HEK293 (cell line): Measurements from ENCODE around the gene TPO.

ENCODE experiments used
- CTCF ChIA-PET: fragments of 350-600 bp; formaldehyde crosslinking; extraction: SDS; loops from one replicate; lab custom pipeline; 2021; ENCODE audit warnings: antibody characterized with exemption; lab: Yijun Ruan, JAX
- POLR2A ChIA-PET: fragments of 300-600 bp; formaldehyde crosslinking; extraction: SDS; loops from one replicate; lab custom pipeline; 2020; ENCODE audit warnings: antibody characterized with exemption, inconsistent platforms; lab: Yijun Ruan, JAX
- H3K27ac ChIP-seq: fragments of 200-500 bp; sonication (Bioruptor generic); 2 replicates; pipeline ENCODE4 v1.5.1; 2014; ENCODE audit warnings: low read depth, low read length, control low read depth, inconsistent platforms; ENCODE audit errors: extremely low read depth
- H3K36me3 ChIP-seq, 2 experiments: fragments of 200-500 bp in 1 of 2; sonication (Bioruptor generic) in 1 of 2; 1 replicate in 1 of 2; 2 replicates in 1 of 2; pipeline ENCODE4 v1.5.1; 2014 to 2017; ENCODE audit warnings: inconsistent platforms in 2 of 2, low read length in 2 of 2; ENCODE audit not compliant: control insufficient read depth in 2 of 2, insufficient read depth in 1 of 2
- H3K4me1 ChIP-seq: fragments of 200-500 bp; sonication (Bioruptor generic); 2 replicates; pipeline ENCODE4 v1.5.1; 2014; ENCODE audit warnings: mild to moderate bottlenecking, low read length, inconsistent platforms; ENCODE audit not compliant: control insufficient read depth, insufficient read depth
- H3K4me3 ChIP-seq: 2 replicates; pipeline ENCODE4 v1.5.1; 2011; ENCODE audit warnings: low read depth, mild to moderate bottlenecking, control low read depth, low read length, moderate library complexity
- H3K9me3 ChIP-seq: fragments of 200-500 bp; sonication (Bioruptor generic); 2 replicates; pipeline ENCODE4 v1.5.1; 2014; ENCODE audit warnings: low read depth, low read length, inconsistent platforms; ENCODE audit not compliant: control insufficient read depth, insufficient read depth
- EGR2 ChIP-seq: fragments of 450-650 bp; formaldehyde crosslinking; IDR thresholded peaks from 2 replicates; pipeline ENCODE4 v1.5.1; 2016; ENCODE audit warnings: low read depth, missing biosample characterization, missing genetic modification characterization
- RBAK ChIP-seq: fragments of 450-650 bp; formaldehyde crosslinking; IDR thresholded peaks from 2 replicates; pipeline ENCODE4 v1.5.1; 2016; ENCODE audit warnings: missing biosample characterization, missing genetic modification characterization
- ZBTB17 ChIP-seq: fragments of 450-650 bp; formaldehyde crosslinking; IDR thresholded peaks from 2 replicates; pipeline ENCODE4 v1.5.1; 2016; ENCODE audit warnings: missing biosample characterization, missing genetic modification characterization
- ZBTB48 ChIP-seq: fragments of 450-650 bp; formaldehyde crosslinking; IDR thresholded peaks from 2 replicates; pipeline ENCODE4 v1.5.1; 2016; ENCODE audit warnings: missing biosample characterization, missing genetic modification characterization
- ZFHX2 ChIP-seq: fragments of 450-650 bp; formaldehyde crosslinking; conservative IDR thresholded peaks from 2 replicates; pipeline ENCODE4 v1.5.1; 2016; ENCODE audit warnings: missing biosample characterization, missing genetic modification characterization
- ZNF2 ChIP-seq: fragments of 450-650 bp; formaldehyde crosslinking; IDR thresholded peaks from 2 replicates; pipeline ENCODE4 v1.5.1; 2016; ENCODE audit warnings: missing biosample characterization, missing genetic modification characterization
- ZNF311 ChIP-seq: fragments of 450-650 bp; formaldehyde crosslinking; IDR thresholded peaks from 2 replicates; pipeline ENCODE4 v1.5.1; 2017; ENCODE audit warnings: missing biosample characterization, missing genetic modification characterization, borderline replicate concordance
- ZNF366 ChIP-seq: fragments of 450-650 bp; formaldehyde crosslinking; conservative IDR thresholded peaks from 2 replicates; pipeline ENCODE4 v1.5.1; 2016; ENCODE audit warnings: missing biosample characterization, missing genetic modification characterization
- ZNF423 ChIP-seq: fragments of 450-650 bp; formaldehyde crosslinking; IDR thresholded peaks from 2 replicates; pipeline ENCODE4 v1.5.1; 2016; ENCODE audit warnings: missing biosample characterization, missing genetic modification characterization
- ZNF449 ChIP-seq: fragments of 450-650 bp; formaldehyde crosslinking; IDR thresholded peaks from 2 replicates; pipeline ENCODE4 v1.5.1; 2017; ENCODE audit warnings: missing biosample characterization, mild to moderate bottlenecking, missing genetic modification characterization, moderate library complexity
- ZNF529 ChIP-seq: fragments of 450-650 bp; formaldehyde crosslinking; IDR thresholded peaks from 2 replicates; pipeline ENCODE4 v1.5.1; 2017; ENCODE audit warnings: missing genetic modification characterization, missing biosample characterization; ENCODE audit not compliant: insufficient replicate concordance
- ZNF548 ChIP-seq: fragments of 450-650 bp; formaldehyde crosslinking; IDR thresholded peaks from 2 replicates; pipeline ENCODE4 v1.5.1; 2016; ENCODE audit warnings: missing biosample characterization, missing genetic modification characterization
- ZNF555 ChIP-seq: fragments of 450-650 bp; formaldehyde crosslinking; conservative IDR thresholded peaks from 2 replicates; pipeline ENCODE4 v1.5.1; 2017; ENCODE audit warnings: missing biosample characterization, mild to moderate bottlenecking, missing genetic modification characterization, inconsistent platforms
- TF ChIP-seq, protein P1 (sequence below): fragments of 450-650 bp; formaldehyde crosslinking; IDR thresholded peaks from 2 replicates; pipeline ENCODE4 v1.5.1; 2016; ENCODE audit warnings: missing biosample characterization, missing genetic modification characterization, low read depth
- TF ChIP-seq, protein P2 (sequence below): fragments of 450-650 bp; formaldehyde crosslinking; IDR thresholded peaks from 2 replicates; pipeline ENCODE4 v1.5.1; 2016; ENCODE audit warnings: missing biosample characterization, missing genetic modification characterization
- TF ChIP-seq, protein P3 (sequence below): fragments of 450-650 bp; formaldehyde crosslinking; IDR thresholded peaks from 2 replicates; pipeline ENCODE4 v1.5.1; 2016; ENCODE audit warnings: missing biosample characterization, missing genetic modification characterization

The TPO gene

DNA sequence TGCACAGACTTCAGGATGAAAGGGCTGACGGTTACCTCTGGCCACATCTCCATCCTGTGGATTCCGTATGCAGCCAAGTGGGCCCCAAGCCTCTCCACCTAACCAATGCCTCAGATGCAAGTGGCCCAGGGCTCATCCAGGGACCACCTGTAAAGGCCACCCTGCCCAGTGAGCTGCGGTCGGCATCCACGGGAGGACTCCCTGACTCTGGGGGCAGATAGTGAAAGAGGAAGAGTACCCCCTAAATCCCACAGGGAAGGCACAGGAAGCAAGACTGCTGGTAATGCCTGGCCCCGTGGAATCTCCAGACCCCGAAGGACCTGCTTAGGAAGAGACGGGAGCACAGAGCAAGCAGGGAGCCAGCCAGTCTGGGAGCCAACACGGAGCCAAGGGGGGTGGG lies 11.2 kb upstream of the TPO start:
- TF ChIP-seq ZNF311 (no peak), ZNF2 (tag by site-specific recombination) (no peak), ZBTB48 (tag by site-specific recombination) (no peak), ZNF548 (no peak)
- TF ChIP-seq, protein P1, sequence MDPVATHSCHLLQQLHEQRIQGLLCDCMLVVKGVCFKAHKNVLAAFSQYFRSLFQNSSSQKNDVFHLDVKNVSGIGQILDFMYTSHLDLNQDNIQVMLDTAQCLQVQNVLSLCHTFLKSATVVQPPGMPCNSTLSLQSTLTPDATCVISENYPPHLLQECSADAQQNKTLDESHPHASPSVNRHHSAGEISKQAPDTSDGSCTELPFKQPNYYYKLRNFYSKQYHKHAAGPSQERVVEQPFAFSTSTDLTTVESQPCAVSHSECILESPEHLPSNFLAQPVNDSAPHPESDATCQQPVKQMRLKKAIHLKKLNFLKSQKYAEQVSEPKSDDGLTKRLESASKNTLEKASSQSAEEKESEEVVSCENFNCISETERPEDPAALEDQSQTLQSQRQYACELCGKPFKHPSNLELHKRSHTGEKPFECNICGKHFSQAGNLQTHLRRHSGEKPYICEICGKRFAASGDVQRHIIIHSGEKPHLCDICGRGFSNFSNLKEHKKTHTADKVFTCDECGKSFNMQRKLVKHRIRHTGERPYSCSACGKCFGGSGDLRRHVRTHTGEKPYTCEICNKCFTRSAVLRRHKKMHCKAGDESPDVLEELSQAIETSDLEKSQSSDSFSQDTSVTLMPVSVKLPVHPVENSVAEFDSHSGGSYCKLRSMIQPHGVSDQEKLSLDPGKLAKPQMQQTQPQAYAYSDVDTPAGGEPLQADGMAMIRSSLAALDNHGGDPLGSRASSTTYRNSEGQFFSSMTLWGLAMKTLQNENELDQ (tag by site-specific recombination): no peak

DNA sequence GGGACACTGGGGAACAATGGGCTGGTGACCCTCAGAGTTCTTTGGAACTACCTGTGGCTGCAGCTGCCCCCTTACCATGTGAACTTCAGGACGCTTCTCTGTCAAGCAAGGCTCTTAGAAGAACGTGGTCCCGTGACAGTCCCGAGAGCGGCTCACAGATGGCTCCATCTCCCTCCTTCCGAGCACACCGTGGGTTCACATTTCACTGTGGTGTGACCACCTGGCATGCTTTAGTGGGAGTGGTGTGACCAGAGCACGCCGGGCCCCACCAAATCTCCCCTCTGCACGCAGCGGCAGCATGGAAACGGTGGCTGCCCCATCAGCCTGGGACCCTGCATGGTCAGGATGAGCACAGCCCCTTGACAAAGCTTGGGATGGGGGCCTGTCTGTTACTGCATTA lies 9.7 kb upstream of the TPO start:
- Histone ChIP-seq H3K4me3 (no peak overlapping the region), H3K9me3 (no peaks in the 10 kb centered on the region), H3K36me3 (no peaks in the 10 kb centered on the region)
- CTCF ChIA-PET: interaction anchor here (0.6 kb wide), 1 partner anchor 645 kb away, joined by 3 read pairs; no protein-coding TSS in a partner anchor
- TF ChIP-seq ZNF555 (tag by site-specific recombination) (no peak), RBAK (tag by site-specific recombination) (no peak)
- TF ChIP-seq, all 188 proteins: peak for 0
- no peak overlapping the region for H3K27ac ChIP-seq
- H3K4me1 ChIP-seq: no peaks in the 10 kb centered on the region
- POLR2A ChIA-PET: no interaction called here

More for the DNA sequence above, 11.2 kb upstream of the TPO start:
- Histone ChIP-seq H3K4me3 (no peak overlapping the region), H3K4me1 (no peaks in the 10 kb centered on the region), H3K9me3 (no peaks in the 10 kb centered on the region), H3K36me3 (no peaks in the 10 kb centered on the region), H3K27ac (no peak overlapping the region)
- ChIA-PET CTCF (no interaction called here), POLR2A (no interaction called here)

GRCh38 chr2:1405124-1405523 lies 8.1 kb upstream of the TPO start:
- ChIA-PET CTCF (no interaction called here), POLR2A (no interaction called here)
- no peaks in the 10 kb centered on the region for H3K9me3 ChIP-seq
- H3K4me1 ChIP-seq: no peaks in the 10 kb centered on the region
- no peak overlapping the region for H3K4me3 ChIP-seq
- TF ChIP-seq ZNF423 (no peak), ZNF366 (tag by site-specific recombination) (peak; percentile 40), ZFHX2 (peak; percentile 82), EGR2 (tag by site-specific recombination) (peak; percentile 98), ZNF449 (tag by site-specific recombination) (no peak), ZBTB17 (tag by site-specific recombination) (peak; percentile 45; the same call in 1 of the 2 replicates), ZNF529 (no peak)
- TF ChIP-seq, protein P2, sequence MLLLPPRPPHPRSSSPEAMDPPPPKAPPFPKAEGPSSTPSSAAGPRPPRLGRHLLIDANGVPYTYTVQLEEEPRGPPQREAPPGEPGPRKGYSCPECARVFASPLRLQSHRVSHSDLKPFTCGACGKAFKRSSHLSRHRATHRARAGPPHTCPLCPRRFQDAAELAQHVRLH: no peak
- TF ChIP-seq, protein P3, sequence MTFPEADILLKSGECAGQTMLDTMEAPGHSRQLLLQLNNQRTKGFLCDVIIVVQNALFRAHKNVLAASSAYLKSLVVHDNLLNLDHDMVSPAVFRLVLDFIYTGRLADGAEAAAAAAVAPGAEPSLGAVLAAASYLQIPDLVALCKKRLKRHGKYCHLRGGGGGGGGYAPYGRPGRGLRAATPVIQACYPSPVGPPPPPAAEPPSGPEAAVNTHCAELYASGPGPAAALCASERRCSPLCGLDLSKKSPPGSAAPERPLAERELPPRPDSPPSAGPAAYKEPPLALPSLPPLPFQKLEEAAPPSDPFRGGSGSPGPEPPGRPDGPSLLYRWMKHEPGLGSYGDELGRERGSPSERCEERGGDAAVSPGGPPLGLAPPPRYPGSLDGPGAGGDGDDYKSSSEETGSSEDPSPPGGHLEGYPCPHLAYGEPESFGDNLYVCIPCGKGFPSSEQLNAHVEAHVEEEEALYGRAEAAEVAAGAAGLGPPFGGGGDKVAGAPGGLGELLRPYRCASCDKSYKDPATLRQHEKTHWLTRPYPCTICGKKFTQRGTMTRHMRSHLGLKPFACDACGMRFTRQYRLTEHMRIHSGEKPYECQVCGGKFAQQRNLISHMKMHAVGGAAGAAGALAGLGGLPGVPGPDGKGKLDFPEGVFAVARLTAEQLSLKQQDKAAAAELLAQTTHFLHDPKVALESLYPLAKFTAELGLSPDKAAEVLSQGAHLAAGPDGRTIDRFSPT: no peak
- H3K27ac ChIP-seq: no peak overlapping the region
- no peaks in the 10 kb centered on the region for H3K36me3 ChIP-seq
